ENCODE measurements around the gene SLC4A4. TPM values are rescaled to one million over a fixed set of nuclear protein-coding genes. Genes with fewer than 3 reads are reported as not detected.

SLC4A4 gene
- total RNA-seq, 2 donors from 2014 or later: 48.3 to 89.2 TPM

GRCh38 chr4:71599578-71599977, 260.8 kb downstream of the SLC4A4 start:
- WGBS: 46% methylated on average over 3 of the region's 3 CpGs
- DNase-seq (ENCODE audit: low spot score): no peak
- no peaks in the 10 kb centered on the region for H3K27me3 ChIP-seq (replicated peaks; ENCODE audit: insufficient read depth)
- TF ChIP-seq POLR2A (IDR thresholded peaks at IDR 0.05) (no peak), POLR2AphosphoS5 (IDR thresholded peaks at IDR 0.05) (no peak), CTCF (IDR thresholded peaks at IDR 0.05) (no peak)
- no peaks in the 10 kb centered on the region for H3K9me3 ChIP-seq
- no peak overlapping the region for H3K27ac ChIP-seq
- H3K4me1 ChIP-seq (replicated peaks): no peaks in the 10 kb centered on the region
- no peaks in the 10 kb centered on the region for H3K36me3 ChIP-seq
- intact Hi-C loops (cut with DNase I): no loop called here
- H3K4me3 ChIP-seq: no peak overlapping the region

- 95% methylated on average over 6 of the region's 6 CpGs for WGBS
Observed at GRCh38 chr4:71602289-71602900, 263.6 kb downstream of the SLC4A4 start.

GRCh38 chr4:71604785-71605184, 266.0 kb downstream of the SLC4A4 start:
- H3K27ac ChIP-seq: no peak overlapping the region
- no peak overlapping the region for H3K4me3 ChIP-seq
- WGBS: 91% methylated on average over 5 of the region's 5 CpGs
- no peak for DNase-seq (ENCODE audit: low spot score)
- H3K4me1 ChIP-seq (replicated peaks): no peaks in the 10 kb centered on the region
- no peaks in the 10 kb centered on the region for H3K9me3 ChIP-seq
- H3K36me3 ChIP-seq: no peaks in the 10 kb centered on the region
- no peaks in the 10 kb centered on the region for H3K27me3 ChIP-seq (replicated peaks; ENCODE audit: insufficient read depth)
- intact Hi-C loops (cut with DNase I): no loop called here
- TF ChIP-seq POLR2A (IDR thresholded peaks at IDR 0.05): no peak
- no peak for TF ChIP-seq CTCF (IDR thresholded peaks at IDR 0.05)
- no peak for TF ChIP-seq POLR2AphosphoS5 (IDR thresholded peaks at IDR 0.05)

More at GRCh38 chr4:71602289-71602900, 263.6 kb downstream of the SLC4A4 start:
- no peaks in the 10 kb centered on the region for H3K36me3 ChIP-seq
- no peak overlapping the region for H3K27ac ChIP-seq
- intact Hi-C loops (cut with DNase I): no loop called here
- H3K27me3 ChIP-seq (replicated peaks; ENCODE audit: insufficient read depth): no peaks in the 10 kb centered on the region
- H3K4me1 ChIP-seq (replicated peaks): no peaks in the 10 kb centered on the region
- no peak for DNase-seq (ENCODE audit: low spot score)
- H3K4me3 ChIP-seq: no peak overlapping the region
- no peaks in the 10 kb centered on the region for H3K9me3 ChIP-seq
- TF ChIP-seq CTCF (IDR thresholded peaks at IDR 0.05): no peak
- no peak for TF ChIP-seq POLR2AphosphoS5 (IDR thresholded peaks at IDR 0.05)
- TF ChIP-seq POLR2A (IDR thresholded peaks at IDR 0.05): no peak

GRCh38 chr4:71607109-71607508, 268.3 kb downstream of the SLC4A4 start:
- TF ChIP-seq POLR2AphosphoS5 (IDR thresholded peaks at IDR 0.05): no peak
- TF ChIP-seq CTCF (IDR thresholded peaks at IDR 0.05): no peak
- no peak for TF ChIP-seq POLR2A (IDR thresholded peaks at IDR 0.05)
- no peaks in the 10 kb centered on the region for H3K9me3 ChIP-seq
- no peaks in the 10 kb centered on the region for H3K27me3 ChIP-seq (replicated peaks; ENCODE audit: insufficient read depth)
- DNase-seq (ENCODE audit: low spot score): no peak
- H3K4me1 ChIP-seq (replicated peaks): no peaks in the 10 kb centered on the region
- no peaks in the 10 kb centered on the region for H3K36me3 ChIP-seq
- no peak overlapping the region for H3K4me3 ChIP-seq
- WGBS: 76% methylated on average over 5 of the region's 5 CpGs
- no peak overlapping the region for H3K27ac ChIP-seq
- intact Hi-C loops (cut with DNase I): no loop called here
